ENCODE data around the gene TPM4.

DNA sequence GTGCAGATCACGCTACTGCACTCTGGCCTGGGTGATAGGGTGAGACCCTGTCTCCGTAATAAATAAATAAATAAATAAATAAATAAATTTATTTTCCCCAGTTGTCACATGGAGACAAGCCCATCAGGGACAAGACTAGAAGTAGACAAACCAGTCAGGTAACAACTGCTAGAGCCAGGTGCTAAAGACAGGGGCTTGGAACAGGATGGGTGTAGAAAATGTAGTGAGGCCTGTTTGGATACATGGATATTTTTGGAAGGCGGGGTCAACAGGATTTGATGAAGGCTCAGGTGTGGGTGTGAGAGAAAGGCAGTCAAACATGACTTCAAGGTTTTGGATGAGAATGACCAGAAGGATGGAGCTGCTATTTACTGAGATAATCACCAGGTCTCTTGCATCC, 27.7 kb upstream of the TPM4 start:
- TF ChIP-seq, protein P1, sequence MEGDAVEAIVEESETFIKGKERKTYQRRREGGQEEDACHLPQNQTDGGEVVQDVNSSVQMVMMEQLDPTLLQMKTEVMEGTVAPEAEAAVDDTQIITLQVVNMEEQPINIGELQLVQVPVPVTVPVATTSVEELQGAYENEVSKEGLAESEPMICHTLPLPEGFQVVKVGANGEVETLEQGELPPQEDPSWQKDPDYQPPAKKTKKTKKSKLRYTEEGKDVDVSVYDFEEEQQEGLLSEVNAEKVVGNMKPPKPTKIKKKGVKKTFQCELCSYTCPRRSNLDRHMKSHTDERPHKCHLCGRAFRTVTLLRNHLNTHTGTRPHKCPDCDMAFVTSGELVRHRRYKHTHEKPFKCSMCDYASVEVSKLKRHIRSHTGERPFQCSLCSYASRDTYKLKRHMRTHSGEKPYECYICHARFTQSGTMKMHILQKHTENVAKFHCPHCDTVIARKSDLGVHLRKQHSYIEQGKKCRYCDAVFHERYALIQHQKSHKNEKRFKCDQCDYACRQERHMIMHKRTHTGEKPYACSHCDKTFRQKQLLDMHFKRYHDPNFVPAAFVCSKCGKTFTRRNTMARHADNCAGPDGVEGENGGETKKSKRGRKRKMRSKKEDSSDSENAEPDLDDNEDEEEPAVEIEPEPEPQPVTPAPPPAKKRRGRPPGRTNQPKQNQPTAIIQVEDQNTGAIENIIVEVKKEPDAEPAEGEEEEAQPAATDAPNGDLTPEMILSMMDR (IDR thresholded peaks at IDR 0.05; ENCODE audit: poor library complexity, severe bottlenecking), result no peak
- TF ChIP-seq EP300 (conservative IDR thresholded peaks at IDR 0.05; ENCODE audit: poor library complexity, severe bottlenecking) (no peak), POLR2AphosphoS5 (IDR thresholded peaks at IDR 0.05) (no peak), MXI1 (conservative IDR thresholded peaks at IDR 0.05; ENCODE audit: poor library complexity, severe bottlenecking) (no peak), EZH2 (IDR thresholded peaks at IDR 0.05; ENCODE audit: borderline replicate concordance, insufficient read depth, low read length, poor library complexity, severe bottlenecking) (no peak), SMC3 (conservative IDR thresholded peaks at IDR 0.05; ENCODE audit: poor library complexity) (no peak)
